ENCODE measurements around the gene OR8G5.

GRCh38 chr11:124277804-124278203, 21.6 kb downstream of the OR8G5 start:
- TF ChIP-seq SP1 (IDR thresholded peaks at IDR 0.05) (no peak), ELF4 (IDR thresholded peaks at IDR 0.05) (no peak), FOXK2 (IDR thresholded peaks at IDR 0.05) (no peak), BHLHE40 (IDR thresholded peaks at IDR 0.05; ENCODE audit: borderline replicate concordance) (no peak), ZNF384 (IDR thresholded peaks at IDR 0.05) (no peak), HDGF (IDR thresholded peaks at IDR 0.05; ENCODE audit: borderline replicate concordance) (no peak), SUZ12 (IDR thresholded peaks at IDR 0.05) (no peak), FOXM1 (IDR thresholded peaks at IDR 0.05; ENCODE audit: borderline replicate concordance) (no peak)

All from HEK293T (cell line).